ENCODE measurements around the gene DPH2.

- TF ChIP-seq GATA2 (IDR thresholded peaks at IDR 0.05; ENCODE audit: low read depth, low read length) (no peak), GATA3 (IDR thresholded peaks at IDR 0.05; ENCODE audit: low read depth, low read length) (no peak)
These were observed 27.6 kb downstream of the DPH2 start for GRCh38 chr1:43997295-43997999.
